Cardiac fibroblast (primary cell): Measurements from ENCODE around the gene CD247.

Experiments
- DNase-seq, 2 donors: peaks; one replicate each; pipeline versions ENCODE4 v3.0.0 to v3.0.0-alpha.2; 2010; ENCODE audit warnings: low read depth in 2 of 2
- H3K4me3 ChIP-seq, 2 donors: replicated peaks in 1 of 2; 1 replicate in 1 of 2; 2 replicates in 1 of 2; pipeline ENCODE4 v1.5.1; 2011; ENCODE audit warnings: low read depth in 2 of 2, low read length in 2 of 2, mild to moderate bottlenecking in 2 of 2, moderate library complexity in 1 of 2
- TF ChIP-seq, protein P1 (sequence below): IDR thresholded peaks from one replicate; pipeline ENCODE4 v1.5.1; 2011; ENCODE audit warnings: low read depth, mild to moderate bottlenecking, low read length, inconsistent platforms

The CD247 gene

DNA sequence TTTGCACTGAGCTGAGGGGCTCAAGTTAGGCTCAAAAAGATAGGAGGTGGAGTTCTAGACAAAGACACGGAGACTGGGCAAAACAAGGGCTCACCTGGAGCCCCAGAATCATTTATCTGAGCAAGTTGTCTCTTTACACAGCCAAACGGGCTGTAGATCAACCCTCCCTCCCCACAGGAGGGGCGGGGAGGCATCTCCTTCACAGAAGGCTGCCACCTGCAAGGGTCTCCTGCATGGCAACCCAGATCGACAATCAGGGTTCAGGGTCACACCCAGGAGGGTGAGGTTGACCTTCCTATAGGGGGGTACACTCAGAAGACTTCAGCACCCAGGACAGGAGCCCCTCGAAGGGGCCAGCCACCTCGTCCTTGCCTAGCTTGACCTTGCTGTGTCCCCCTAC is 84.0 kb downstream of the CD247 start:
- no peak for DNase-seq
- H3K4me3 ChIP-seq, result no peak overlapping the region
- TF ChIP-seq, protein P1, sequence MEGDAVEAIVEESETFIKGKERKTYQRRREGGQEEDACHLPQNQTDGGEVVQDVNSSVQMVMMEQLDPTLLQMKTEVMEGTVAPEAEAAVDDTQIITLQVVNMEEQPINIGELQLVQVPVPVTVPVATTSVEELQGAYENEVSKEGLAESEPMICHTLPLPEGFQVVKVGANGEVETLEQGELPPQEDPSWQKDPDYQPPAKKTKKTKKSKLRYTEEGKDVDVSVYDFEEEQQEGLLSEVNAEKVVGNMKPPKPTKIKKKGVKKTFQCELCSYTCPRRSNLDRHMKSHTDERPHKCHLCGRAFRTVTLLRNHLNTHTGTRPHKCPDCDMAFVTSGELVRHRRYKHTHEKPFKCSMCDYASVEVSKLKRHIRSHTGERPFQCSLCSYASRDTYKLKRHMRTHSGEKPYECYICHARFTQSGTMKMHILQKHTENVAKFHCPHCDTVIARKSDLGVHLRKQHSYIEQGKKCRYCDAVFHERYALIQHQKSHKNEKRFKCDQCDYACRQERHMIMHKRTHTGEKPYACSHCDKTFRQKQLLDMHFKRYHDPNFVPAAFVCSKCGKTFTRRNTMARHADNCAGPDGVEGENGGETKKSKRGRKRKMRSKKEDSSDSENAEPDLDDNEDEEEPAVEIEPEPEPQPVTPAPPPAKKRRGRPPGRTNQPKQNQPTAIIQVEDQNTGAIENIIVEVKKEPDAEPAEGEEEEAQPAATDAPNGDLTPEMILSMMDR, result no peak

DNA sequence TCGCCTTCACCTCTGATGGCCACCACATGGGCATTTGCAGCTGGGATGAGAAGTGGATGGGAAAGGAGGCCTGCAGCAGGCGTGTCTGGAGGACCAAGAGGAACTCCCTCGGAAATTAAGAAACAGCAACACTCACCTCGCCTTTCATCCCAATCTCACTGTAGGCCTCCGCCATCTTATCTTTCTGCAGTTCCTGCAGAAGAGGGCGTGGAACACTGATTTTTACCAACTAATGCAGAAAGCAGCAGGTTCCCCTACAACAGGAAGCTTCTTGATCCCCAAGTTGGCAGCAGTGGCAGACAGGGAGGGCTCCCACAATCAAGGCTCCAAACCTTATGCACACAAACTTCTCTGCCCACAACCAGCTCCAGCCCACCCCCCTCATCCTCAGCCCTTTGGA is 84.4 kb downstream of the CD247 start:
- TF ChIP-seq, protein P1, result no peak
- H3K4me3 ChIP-seq, result no peak overlapping the region
- no peak for DNase-seq

DNA sequence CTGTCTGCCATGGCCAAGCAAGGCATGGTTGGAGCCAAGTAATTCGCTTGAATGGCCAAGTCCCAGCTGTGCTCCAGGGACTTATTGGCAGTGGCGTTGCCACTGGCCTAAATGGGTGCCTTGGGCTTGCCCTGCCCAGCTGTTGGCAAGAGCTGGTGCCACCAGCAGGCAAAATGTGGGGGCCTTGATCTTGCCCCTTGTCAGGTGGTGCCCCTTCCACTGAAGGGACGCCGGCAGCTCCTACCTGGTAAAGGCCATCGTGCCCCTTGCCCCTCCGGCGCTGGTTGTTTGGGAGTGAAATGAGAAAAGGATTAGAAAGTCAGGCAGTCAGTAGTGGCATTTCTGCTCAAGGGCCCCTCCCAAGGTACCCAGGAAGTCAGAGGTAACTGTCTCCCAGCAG is 85.5 kb downstream of the CD247 start:
- DNase-seq, result no peak
- TF ChIP-seq, protein P1, result no peak
- H3K4me3 ChIP-seq, result no peak overlapping the region

DNA sequence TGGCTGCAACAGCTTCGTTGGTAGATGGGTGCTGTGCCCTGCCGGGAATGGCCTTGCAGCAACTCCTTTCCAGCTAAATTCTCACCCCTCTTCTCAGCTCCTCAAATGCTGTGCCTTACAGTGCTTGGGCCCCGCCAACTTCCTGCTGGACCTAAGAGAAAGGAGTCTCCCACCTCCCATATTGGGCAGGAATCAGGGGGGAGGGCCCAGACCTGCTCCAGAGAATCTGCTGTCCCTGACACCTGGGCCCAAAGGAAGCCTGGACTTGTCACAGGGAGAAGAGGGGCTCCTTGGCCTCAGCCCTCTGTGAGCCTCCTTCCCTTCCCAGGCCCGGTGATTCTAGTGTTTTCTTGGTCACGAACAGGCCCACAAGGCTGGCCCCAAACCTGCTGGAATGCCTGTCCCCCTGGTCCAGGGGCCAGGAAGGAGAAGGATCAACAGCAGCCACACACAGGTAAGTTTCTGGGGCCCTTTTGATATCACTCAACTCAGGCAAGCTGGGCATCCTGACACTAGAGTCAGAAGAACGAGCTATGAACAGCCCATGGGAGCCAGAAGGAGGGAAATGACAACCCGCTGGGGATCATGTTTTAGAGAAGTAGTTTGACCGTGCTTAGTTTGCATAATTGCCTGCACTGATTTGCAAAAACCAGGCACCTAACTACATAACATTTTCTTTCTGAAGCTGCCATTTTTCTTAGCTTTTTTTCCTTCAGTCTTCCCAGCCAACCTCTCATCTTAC is 86.2 kb downstream of the CD247 start:
- TF ChIP-seq, protein P1, result no peak
- no peak overlapping the region for H3K4me3 ChIP-seq
- DNase-seq, result no peak

DNA sequence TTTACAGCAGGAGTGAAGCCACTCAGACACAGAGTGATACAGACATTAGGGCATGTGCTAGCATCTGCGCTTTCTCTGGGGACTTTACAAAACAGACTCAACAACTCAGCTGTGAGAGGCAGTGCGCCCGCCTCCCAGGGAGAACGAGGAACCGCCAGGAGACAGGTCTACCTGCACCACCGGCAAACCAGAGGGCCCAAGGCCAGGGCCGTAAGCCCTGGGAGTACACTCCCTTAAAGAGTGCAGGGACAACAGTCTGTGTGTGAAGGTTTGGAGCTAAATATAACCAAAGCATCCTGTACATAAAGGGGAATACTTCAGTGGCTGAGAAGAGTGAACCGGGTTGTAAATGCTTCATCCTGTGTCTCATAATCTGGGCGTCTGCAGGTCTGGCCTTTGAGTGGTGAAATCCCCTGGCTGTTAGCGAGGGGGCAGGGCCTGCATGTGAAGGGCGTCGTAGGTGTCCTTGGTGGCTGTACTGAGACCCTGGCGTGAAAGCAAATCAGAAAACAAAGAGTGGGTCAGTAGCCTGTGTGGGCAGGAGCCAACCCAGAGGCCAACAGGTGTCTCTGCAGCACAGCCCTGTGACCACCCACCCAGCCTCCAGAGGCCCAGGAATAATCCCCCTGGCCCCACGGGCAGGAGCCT is 86.9 kb downstream of the CD247 start:
- no peak overlapping the region for H3K4me3 ChIP-seq
- no peak for DNase-seq
- TF ChIP-seq, protein P1, result no peak

DNA sequence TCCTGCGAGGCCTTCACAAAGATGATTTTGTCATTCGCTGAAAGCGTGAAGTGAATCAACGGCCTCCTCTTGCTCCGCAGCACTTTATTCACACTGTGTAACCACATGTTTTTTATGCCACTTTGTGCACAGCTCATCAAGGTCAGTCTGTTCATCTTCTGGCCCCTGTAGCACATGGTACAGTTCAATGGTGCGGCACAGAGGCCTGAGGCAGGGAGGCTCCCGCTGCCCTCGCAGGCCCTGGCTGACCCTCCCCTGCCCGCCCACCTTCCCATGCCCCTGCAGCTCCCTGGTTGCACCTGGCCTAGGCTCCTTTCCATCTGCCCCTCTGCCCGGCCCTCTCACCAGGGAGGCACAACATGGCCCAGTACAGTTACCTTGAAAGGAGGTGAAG is 87.5 kb downstream of the CD247 start:
- H3K4me3 ChIP-seq, result no peak overlapping the region
- no peak for DNase-seq
- TF ChIP-seq, protein P1, result no peak
